ENCODE data around the gene ARID1B. TPM values are rescaled to one million over a fixed set of nuclear protein-coding genes. Genes with fewer than 3 reads are reported as not detected.

Gene ARID1B
- total RNA-seq, 2 donors from 2014 or later: 65.1 to 99.4 TPM

- H3K36me3 ChIP-seq: peaks cover 0 to 8% of the 10 kb centered on the region in 2 donors
- no peaks in the 10 kb centered on the region for H3K4me1 ChIP-seq (replicated peaks)
- TF ChIP-seq POLR2AphosphoS5 (IDR thresholded peaks at IDR 0.05) (no peak), POLR2A (IDR thresholded peaks at IDR 0.05) (no peak), CTCF (IDR thresholded peaks at IDR 0.05) (no peak)
- H3K4me3 ChIP-seq: no peak overlapping the region
- no peaks in the 10 kb centered on the region for H3K27me3 ChIP-seq (replicated peaks; ENCODE audit: insufficient read depth)
- intact Hi-C loops (cut with DNase I): no loop called here
- no peak for DNase-seq (ENCODE audit: low spot score)
- H3K27ac ChIP-seq: no peak overlapping the region
- WGBS: 95% methylated on average over 3 of the region's 3 CpGs
- H3K9me3 ChIP-seq: no peaks in the 10 kb centered on the region
Measured at GRCh38 chr6:157210954-157211353, 433.8 kb downstream of the ARID1B start.

- H3K4me1 ChIP-seq (replicated peaks): no peaks in the 10 kb centered on the region
- no peak for DNase-seq (ENCODE audit: low spot score)
- TF ChIP-seq POLR2AphosphoS5 (IDR thresholded peaks at IDR 0.05) (no peak), POLR2A (IDR thresholded peaks at IDR 0.05) (no peak)
- H3K4me3 ChIP-seq: no peak overlapping the region
- intact Hi-C loops (cut with DNase I): no loop called here
- H3K27me3 ChIP-seq (replicated peaks; ENCODE audit: insufficient read depth): no peaks in the 10 kb centered on the region
- H3K36me3 ChIP-seq: peaks cover 0 to 4% of the 10 kb centered on the region in 2 donors
- WGBS: 83% methylated on average over 11 of the region's 11 CpGs
- H3K9me3 ChIP-seq: no peaks in the 10 kb centered on the region
- no peak overlapping the region for H3K27ac ChIP-seq
Measured at GRCh38 chr6:157211603-157212455, 434.7 kb downstream of the ARID1B start.

- Histone ChIP-seq H3K27ac (no peak overlapping the region), H3K36me3 (no peaks in the 10 kb centered on the region), H3K9me3 (no peaks in the 10 kb centered on the region), H3K4me3 (no peak overlapping the region), H3K27me3 (replicated peaks; ENCODE audit: insufficient read depth) (no peaks in the 10 kb centered on the region), H3K4me1 (replicated peaks) (no peaks in the 10 kb centered on the region)
- TF ChIP-seq POLR2A (IDR thresholded peaks at IDR 0.05) (no peak), CTCF (IDR thresholded peaks at IDR 0.05) (no peak), POLR2AphosphoS5 (IDR thresholded peaks at IDR 0.05) (no peak)
- WGBS: 92% methylated on average over 9 of the region's 9 CpGs
- no peak for DNase-seq (ENCODE audit: low spot score)
- intact Hi-C loops (cut with DNase I): no loop called here
Measured at GRCh38 chr6:157213426-157213825, 436.2 kb downstream of the ARID1B start.

- Histone ChIP-seq H3K4me1 (replicated peaks) (no peaks in the 10 kb centered on the region), H3K4me3 (no peak overlapping the region), H3K9me3 (no peaks in the 10 kb centered on the region), H3K27me3 (replicated peaks; ENCODE audit: insufficient read depth) (no peaks in the 10 kb centered on the region), H3K27ac (no peak overlapping the region), H3K36me3 (no peaks in the 10 kb centered on the region)
- no peak for DNase-seq (ENCODE audit: low spot score)
- WGBS: 86% methylated on average over 10 of the region's 10 CpGs
- no peak for TF ChIP-seq CTCF (IDR thresholded peaks at IDR 0.05)
- no peak for TF ChIP-seq POLR2AphosphoS5 (IDR thresholded peaks at IDR 0.05)
- TF ChIP-seq POLR2A (IDR thresholded peaks at IDR 0.05): no peak
- intact Hi-C loops (cut with DNase I): no loop called here
Measured at GRCh38 chr6:157213907-157214565, 436.9 kb downstream of the ARID1B start.

- no peaks in the 10 kb centered on the region for H3K36me3 ChIP-seq
- H3K9me3 ChIP-seq: no peaks in the 10 kb centered on the region
- H3K4me1 ChIP-seq (replicated peaks): peaks cover 3% of the 10 kb centered on the region
- WGBS: 87% methylated on average over 2 of the region's 2 CpGs
- DNase-seq (ENCODE audit: low spot score): no peak
- H3K27me3 ChIP-seq (replicated peaks; ENCODE audit: insufficient read depth): no peaks in the 10 kb centered on the region
- no peak for TF ChIP-seq CTCF (IDR thresholded peaks at IDR 0.05)
- intact Hi-C loops (cut with DNase I): no loop called here
- no peak overlapping the region for H3K27ac ChIP-seq
- no peak overlapping the region for H3K4me3 ChIP-seq
Measured at GRCh38 chr6:157215717-157216116, 438.5 kb downstream of the ARID1B start.

Measured in prostate gland (tissue), 2 donors.